Neural cell (in vitro differentiated cells): ENCODE measurements around the gene CPLX4.

Source experiments
- EP300 ChIP-seq: fragments of 450-650 bp; conservative IDR thresholded peaks from 2 replicates; pipeline ENCODE4 v1.6.1; 2014; ENCODE audit warnings: antibody characterized with exemption, mild to moderate bottlenecking, moderate library complexity; ENCODE audit not compliant: poor library complexity, severe bottlenecking
- EZH2 ChIP-seq: fragments of 200-600, 300-800 bp; shearing (Covaris generic), sonication (generic); IDR thresholded peaks from 2 replicates; pipeline ENCODE4 v1.6.1; 2014; ENCODE audit warnings: antibody characterized with exemption, low read length, borderline replicate concordance, mild to moderate bottlenecking; ENCODE audit not compliant: insufficient read depth, poor library complexity, severe bottlenecking
- MXI1 ChIP-seq: fragments of 450-650 bp; conservative IDR thresholded peaks from 2 replicates; pipeline ENCODE4 v1.6.1; 2014; ENCODE audit warnings: antibody characterized with exemption, mild to moderate bottlenecking; ENCODE audit not compliant: poor library complexity, severe bottlenecking
- POLR2AphosphoS5 ChIP-seq: IDR thresholded peaks from 2 replicates; pipeline ENCODE4 v1.6.1; 2012
- RAD21 ChIP-seq: fragments of 450-650 bp; conservative IDR thresholded peaks from 2 replicates; pipeline ENCODE4 v1.6.1; 2014; ENCODE audit warnings: antibody characterized with exemption, mild to moderate bottlenecking, moderate library complexity
- SMC3 ChIP-seq: fragments of 450-650 bp; conservative IDR thresholded peaks from 2 replicates; pipeline ENCODE4 v1.6.1; 2014; ENCODE audit warnings: antibody characterized with exemption, mild to moderate bottlenecking, moderate library complexity; ENCODE audit not compliant: poor library complexity
- TAF1 ChIP-seq: IDR thresholded peaks from 2 replicates; pipeline ENCODE4 v1.6.1; 2012; ENCODE audit warnings: low read depth
- TF ChIP-seq, protein P1 (sequence below): fragments of 450-650 bp; IDR thresholded peaks from 2 replicates; pipeline ENCODE4 v1.5.1; 2014; ENCODE audit warnings: antibody characterized with exemption, mild to moderate bottlenecking, moderate library complexity; ENCODE audit not compliant: poor library complexity, severe bottlenecking
- TF ChIP-seq, protein P2 (sequence below): IDR thresholded peaks from 2 replicates; pipeline ENCODE4 v1.6.1; 2012; ENCODE audit warnings: borderline replicate concordance

- TF ChIP-seq, protein P1, sequence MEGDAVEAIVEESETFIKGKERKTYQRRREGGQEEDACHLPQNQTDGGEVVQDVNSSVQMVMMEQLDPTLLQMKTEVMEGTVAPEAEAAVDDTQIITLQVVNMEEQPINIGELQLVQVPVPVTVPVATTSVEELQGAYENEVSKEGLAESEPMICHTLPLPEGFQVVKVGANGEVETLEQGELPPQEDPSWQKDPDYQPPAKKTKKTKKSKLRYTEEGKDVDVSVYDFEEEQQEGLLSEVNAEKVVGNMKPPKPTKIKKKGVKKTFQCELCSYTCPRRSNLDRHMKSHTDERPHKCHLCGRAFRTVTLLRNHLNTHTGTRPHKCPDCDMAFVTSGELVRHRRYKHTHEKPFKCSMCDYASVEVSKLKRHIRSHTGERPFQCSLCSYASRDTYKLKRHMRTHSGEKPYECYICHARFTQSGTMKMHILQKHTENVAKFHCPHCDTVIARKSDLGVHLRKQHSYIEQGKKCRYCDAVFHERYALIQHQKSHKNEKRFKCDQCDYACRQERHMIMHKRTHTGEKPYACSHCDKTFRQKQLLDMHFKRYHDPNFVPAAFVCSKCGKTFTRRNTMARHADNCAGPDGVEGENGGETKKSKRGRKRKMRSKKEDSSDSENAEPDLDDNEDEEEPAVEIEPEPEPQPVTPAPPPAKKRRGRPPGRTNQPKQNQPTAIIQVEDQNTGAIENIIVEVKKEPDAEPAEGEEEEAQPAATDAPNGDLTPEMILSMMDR, result peak; percentile 75
- TF ChIP-seq SMC3 (peak; percentile 76), EP300 (no peak), POLR2AphosphoS5 (no peak), EZH2 (no peak), TAF1 (no peak), RAD21 (peak; percentile 66), MXI1 (no peak)
- TF ChIP-seq, protein P2, sequence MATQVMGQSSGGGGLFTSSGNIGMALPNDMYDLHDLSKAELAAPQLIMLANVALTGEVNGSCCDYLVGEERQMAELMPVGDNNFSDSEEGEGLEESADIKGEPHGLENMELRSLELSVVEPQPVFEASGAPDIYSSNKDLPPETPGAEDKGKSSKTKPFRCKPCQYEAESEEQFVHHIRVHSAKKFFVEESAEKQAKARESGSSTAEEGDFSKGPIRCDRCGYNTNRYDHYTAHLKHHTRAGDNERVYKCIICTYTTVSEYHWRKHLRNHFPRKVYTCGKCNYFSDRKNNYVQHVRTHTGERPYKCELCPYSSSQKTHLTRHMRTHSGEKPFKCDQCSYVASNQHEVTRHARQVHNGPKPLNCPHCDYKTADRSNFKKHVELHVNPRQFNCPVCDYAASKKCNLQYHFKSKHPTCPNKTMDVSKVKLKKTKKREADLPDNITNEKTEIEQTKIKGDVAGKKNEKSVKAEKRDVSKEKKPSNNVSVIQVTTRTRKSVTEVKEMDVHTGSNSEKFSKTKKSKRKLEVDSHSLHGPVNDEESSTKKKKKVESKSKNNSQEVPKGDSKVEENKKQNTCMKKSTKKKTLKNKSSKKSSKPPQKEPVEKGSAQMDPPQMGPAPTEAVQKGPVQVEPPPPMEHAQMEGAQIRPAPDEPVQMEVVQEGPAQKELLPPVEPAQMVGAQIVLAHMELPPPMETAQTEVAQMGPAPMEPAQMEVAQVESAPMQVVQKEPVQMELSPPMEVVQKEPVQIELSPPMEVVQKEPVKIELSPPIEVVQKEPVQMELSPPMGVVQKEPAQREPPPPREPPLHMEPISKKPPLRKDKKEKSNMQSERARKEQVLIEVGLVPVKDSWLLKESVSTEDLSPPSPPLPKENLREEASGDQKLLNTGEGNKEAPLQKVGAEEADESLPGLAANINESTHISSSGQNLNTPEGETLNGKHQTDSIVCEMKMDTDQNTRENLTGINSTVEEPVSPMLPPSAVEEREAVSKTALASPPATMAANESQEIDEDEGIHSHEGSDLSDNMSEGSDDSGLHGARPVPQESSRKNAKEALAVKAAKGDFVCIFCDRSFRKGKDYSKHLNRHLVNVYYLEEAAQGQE, result no peak
Measured at GRCh38 chr18:59308248-59308937, 10.1 kb downstream of the CPLX4 start.
